ENCODE measurements around the gene CABYR.
A peak's percentile ranks its signal among the peaks of the same experiment; 100 is the strongest.

The CABYR gene

DNA sequence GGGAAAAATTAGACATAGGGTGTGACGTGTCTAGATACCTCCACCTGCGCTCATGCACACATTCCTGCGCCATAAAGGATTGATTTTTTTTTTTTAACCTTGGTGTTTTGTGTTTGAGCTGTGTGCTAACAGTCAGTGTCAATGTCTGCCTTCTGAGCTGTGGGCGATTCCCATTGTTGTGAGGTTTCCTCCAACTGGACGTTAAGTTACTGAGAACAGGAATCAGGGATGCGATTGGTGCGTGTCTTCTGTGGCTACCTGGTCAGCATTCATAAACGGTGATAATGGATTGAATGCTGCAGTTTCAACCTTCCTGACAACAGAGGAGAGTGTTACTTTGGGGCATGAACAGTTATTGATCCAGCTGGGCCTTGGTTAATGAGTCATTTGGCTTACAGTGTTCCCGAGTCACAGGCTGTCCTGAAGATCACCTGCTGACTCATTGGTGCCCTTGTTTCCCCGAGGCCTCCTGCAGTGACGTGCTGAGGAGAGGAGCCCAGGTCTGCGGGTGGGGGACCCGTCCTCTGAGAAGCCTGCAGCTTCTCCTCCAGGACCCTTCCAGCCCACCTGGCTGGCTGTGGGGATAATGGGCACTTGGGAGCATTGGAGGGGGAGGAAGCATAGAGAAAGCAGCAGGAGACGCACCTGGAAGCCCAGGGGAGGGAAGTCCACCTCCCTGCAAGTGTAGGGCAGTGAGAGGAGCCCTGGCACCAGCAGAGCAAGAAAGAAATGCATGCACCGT is 25.8 kb upstream of the CABYR start:
- in situ Hi-C loops (cut with HindIII; ENCODE audit: low pct_unique_long_range_greater_than_20kb, low sequenced_read_pairs), result no loop called here
- peak in 1 of 2 experiments; percentile 23 for DNase-seq (ENCODE audit: low read depth in 1 of 2, low spot score in 1 of 2)
- TF ChIP-seq JUND (IDR thresholded peaks at IDR 0.05; ENCODE audit: low read depth), result no peak

DNA sequence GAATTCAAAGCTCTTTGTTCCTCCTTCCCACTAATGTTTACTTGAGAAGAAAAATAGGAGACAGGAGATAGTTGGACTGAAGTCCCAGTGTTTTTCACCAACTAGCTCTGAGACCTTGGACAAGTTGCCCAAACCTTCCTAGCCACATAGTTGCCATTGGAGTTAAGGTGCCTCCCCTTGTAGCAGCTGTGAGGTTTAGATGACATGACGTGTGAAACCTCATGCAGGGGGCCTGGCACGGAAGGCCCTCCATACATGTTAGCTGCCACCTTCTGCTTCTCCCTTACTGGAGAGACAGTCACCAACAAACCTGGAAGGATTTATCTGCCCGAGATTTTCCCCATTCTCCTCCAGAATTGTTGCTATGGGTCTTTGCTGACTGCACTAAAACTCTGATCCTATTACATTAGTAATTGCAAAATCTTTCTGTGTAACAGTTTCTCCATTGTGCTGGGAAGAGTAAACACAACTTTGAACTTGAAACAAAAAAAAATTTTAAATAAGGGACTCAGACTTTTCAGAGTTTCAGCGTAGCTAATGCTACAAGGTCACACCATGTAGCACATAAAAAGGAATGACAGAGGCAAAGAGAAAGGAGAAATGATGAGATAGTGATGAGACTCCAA is 23.8 kb upstream of the CABYR start:
- TF ChIP-seq JUND (IDR thresholded peaks at IDR 0.05; ENCODE audit: low read depth), result no peak
- no peak for DNase-seq (ENCODE audit: low read depth in 1 of 2, low spot score in 1 of 2)
- in situ Hi-C loops (cut with HindIII; ENCODE audit: low pct_unique_long_range_greater_than_20kb, low sequenced_read_pairs), result no loop called here

DNA sequence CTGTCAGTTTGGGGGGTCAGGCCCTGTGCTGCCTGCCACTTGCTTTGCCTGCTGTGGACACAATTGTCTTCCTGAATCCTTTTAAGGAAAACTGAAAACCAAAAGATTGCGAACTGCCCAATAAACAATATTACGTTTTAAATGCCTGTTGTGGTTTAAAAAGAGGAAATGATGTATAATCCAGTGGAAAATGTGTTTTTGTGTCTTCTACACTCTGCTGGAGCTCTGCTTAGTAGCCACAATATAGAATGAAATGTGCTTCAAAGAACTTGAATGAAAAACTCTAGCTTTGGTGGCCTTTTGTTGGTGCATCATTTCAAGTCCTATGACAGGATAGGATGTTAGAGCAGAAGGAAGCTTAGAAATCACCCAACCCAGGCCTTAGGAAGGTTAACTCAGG is 23.2 kb upstream of the CABYR start:
- DNase-seq (ENCODE audit: low read depth in 1 of 2, low spot score in 1 of 2), result no peak
- TF ChIP-seq JUND (IDR thresholded peaks at IDR 0.05; ENCODE audit: low read depth), result no peak
- in situ Hi-C loops (cut with HindIII; ENCODE audit: low pct_unique_long_range_greater_than_20kb, low sequenced_read_pairs), result no loop called here

DNA sequence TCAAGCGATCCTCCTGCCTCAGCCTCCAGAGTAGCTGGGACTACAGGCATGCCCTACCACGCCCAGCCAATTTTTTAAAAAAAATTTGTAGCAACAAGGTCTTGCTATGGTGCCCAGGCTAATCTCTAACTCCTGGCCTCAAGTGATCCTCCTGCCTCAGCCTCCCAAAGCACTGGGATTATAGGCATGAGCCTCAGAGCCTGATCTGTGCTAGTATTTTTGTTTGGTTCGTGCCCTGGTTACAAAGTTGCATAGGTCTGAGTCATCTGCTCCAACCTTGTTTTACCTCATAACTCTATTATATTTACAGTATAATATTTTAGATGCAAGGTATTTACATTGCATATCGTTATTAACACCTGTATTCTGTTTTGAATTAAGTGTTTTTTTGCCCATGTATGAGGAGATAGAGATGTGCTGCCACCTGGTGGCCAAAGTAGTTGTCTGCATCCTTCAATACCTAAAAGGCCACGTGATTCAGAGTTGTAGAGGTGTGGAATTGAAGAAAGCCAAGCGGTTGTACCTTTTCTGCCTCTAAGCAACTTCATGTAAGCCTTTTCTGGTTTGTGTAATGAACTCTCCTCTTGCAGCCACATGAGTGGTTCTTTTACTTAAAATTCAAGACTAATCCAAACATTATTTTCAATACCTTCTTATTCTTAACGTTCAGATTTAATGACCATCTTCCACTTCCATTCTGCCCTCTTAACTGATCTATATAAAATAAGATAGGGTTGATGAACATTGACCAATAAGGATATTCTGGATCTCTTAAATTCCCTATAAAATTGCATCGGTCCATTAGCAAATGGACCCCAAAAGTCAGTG is 19.9 kb upstream of the CABYR start:
- in situ Hi-C loops (cut with HindIII; ENCODE audit: low pct_unique_long_range_greater_than_20kb, low sequenced_read_pairs), result no loop called here
- TF ChIP-seq JUND (IDR thresholded peaks at IDR 0.05; ENCODE audit: low read depth), result no peak
- DNase-seq (ENCODE audit: low read depth in 1 of 2, low spot score in 1 of 2), result peak; percentile 25 to 80

DNA sequence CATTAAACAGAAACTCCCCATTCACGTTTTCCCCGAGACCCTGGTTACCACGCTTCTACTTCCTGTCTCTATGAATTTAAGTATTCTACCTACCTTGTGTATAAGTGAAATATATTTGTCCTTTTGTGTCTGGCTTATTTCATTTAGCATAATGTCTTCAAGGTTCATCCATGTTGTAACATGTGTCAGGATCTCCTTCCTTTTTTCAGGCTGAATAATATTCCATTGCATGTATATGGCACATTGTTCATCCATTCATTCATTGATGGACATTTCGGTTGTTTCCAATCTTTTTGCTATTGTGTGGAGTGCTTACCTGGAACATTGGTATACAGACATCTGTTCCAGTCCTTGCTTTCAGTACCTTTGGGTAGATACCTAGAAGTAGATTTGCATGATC is 18.2 kb upstream of the CABYR start:
- DNase-seq (ENCODE audit: low read depth in 1 of 2, low spot score in 1 of 2), result no peak
- in situ Hi-C loops (cut with HindIII; ENCODE audit: low pct_unique_long_range_greater_than_20kb, low sequenced_read_pairs), result no loop called here
- no peak for TF ChIP-seq JUND (IDR thresholded peaks at IDR 0.05; ENCODE audit: low read depth)

DNA sequence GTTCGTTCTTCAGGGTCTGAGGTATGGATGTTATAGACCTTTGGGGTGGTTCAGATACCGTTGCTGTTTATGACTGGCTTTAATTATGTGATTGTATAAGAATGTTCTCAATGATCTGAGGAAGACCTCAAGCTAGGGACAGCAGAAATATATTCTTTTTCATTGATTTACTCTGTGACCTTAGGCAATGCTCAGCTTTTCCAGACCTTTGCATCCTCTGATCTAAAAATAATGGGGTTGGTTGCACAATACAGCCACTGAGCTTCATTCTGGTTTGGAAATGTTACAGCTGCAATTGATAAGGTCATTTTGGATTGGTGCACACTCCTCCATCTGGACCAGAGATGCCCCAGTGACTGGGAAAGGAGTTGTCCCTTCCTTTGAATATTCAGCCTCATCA is 17.2 kb upstream of the CABYR start:
- in situ Hi-C loops (cut with HindIII; ENCODE audit: low pct_unique_long_range_greater_than_20kb, low sequenced_read_pairs), result no loop called here
- TF ChIP-seq JUND (IDR thresholded peaks at IDR 0.05; ENCODE audit: low read depth), result no peak
- no peak for DNase-seq (ENCODE audit: low read depth in 1 of 2, low spot score in 1 of 2)

DNA sequence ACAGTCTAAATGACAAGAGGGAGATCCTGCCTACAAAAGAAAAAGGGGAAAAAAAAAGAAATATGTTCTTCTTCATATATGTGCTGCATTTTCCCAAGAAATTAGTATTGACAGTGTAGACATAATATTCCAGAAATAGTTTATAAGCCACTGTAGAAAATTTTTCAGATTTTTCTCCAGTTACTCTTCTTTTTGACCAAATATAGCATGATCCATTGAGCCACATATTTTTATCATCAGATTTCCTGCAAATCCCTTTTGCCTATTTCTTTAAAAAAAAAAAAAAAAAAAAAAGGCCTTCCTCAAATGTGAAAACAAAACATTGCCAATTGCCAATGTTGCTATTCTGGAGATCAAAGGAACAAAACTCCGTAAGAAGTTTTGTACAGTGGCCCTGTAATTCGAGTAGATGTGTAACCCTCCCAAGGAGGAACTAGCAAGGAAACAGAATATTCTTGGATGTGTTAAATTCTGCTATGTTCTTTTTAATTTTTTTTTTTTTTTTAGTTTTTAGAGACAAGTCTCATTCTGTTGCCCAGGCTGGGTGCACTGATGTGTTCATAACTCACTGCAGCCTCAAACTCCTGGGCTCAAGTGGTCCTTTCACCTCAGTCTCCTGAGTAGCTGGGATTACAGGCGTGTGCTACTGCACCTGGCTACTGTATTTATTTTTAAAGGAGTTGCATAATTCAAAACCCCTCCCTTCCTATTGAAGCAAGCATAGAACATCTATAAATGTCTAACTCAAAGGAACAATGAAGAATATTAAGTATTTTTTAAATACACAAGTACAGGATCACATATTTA is 12.5 kb upstream of the CABYR start:
- TF ChIP-seq JUND (IDR thresholded peaks at IDR 0.05; ENCODE audit: low read depth), result no peak
- DNase-seq (ENCODE audit: low read depth in 1 of 2, low spot score in 1 of 2), result no peak
- in situ Hi-C loops (cut with HindIII; ENCODE audit: low pct_unique_long_range_greater_than_20kb, low sequenced_read_pairs), result no loop called here

DNA sequence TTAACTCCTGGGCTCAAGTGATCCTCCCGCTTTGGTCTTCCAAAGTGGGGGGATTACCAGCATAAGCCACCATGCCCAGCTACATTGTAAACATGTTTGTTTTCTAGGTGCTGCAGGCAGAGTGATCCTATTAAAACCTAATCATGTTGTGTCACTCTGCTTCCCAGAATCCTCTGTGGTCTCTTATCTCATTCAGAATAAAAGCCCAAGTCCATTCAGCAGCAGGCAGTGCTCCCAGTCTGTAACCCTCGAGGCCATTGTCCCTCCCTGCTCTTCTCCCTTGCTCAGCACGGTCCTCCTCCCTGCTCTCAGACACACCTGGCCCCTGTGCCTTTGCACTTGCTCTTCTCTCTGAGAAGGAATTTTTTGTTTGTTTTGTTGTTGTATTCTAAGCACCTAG is 11.1 kb upstream of the CABYR start:
- in situ Hi-C loops (cut with HindIII; ENCODE audit: low pct_unique_long_range_greater_than_20kb, low sequenced_read_pairs), result no loop called here

DNA sequence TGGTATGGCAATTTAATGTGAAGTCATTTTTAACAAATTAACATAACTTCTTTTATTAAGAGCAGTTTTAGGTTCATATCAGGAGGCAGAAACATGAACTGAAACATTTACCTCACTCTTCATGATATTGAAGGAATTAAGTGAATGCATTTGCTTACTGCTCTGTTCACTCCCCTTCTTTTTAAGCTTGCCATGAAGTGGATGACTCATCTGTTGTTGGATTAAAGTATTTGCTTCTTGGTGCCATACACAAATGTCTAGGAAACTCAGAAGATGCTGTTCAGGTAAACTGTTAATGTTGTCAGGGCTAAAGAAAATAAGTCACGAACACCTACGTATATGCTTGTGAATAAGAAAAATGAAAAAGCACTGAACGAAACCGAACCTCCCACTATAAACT is 10.2 kb upstream of the CABYR start:
- TF ChIP-seq JUND (IDR thresholded peaks at IDR 0.05; ENCODE audit: low read depth), result no peak
- in situ Hi-C loops (cut with HindIII; ENCODE audit: low pct_unique_long_range_greater_than_20kb, low sequenced_read_pairs), result no loop called here
- DNase-seq (ENCODE audit: low read depth in 1 of 2, low spot score in 1 of 2), result no peak

More for the DNA sequence above, 11.1 kb upstream of the CABYR start:
- DNase-seq (ENCODE audit: low read depth in 1 of 2, low spot score in 1 of 2), result no peak
- TF ChIP-seq JUND (IDR thresholded peaks at IDR 0.05; ENCODE audit: low read depth), result no peak

DNA sequence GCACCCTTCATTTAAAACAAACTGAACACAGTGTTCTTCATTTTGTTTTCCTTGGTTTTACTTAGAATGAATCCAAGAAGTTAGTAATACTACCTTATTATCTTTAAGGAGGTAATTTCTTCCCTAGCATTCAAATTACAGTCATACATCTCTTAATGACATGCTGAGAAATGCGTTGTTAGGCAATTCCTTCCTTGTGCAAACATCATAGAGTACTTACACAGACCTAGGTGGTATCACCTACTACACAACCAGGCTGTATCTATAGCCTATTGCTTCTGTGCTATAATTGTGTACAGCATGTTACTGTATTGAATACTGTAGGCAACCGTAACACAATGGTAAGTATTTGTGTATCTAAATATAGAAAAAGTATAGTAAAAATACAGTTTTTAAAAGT is 8.4 kb upstream of the CABYR start:
- no peak for TF ChIP-seq JUND (IDR thresholded peaks at IDR 0.05; ENCODE audit: low read depth)
- in situ Hi-C loops (cut with HindIII; ENCODE audit: low pct_unique_long_range_greater_than_20kb, low sequenced_read_pairs), result no loop called here
- no peak for DNase-seq (ENCODE audit: low read depth in 1 of 2, low spot score in 1 of 2)

DNA sequence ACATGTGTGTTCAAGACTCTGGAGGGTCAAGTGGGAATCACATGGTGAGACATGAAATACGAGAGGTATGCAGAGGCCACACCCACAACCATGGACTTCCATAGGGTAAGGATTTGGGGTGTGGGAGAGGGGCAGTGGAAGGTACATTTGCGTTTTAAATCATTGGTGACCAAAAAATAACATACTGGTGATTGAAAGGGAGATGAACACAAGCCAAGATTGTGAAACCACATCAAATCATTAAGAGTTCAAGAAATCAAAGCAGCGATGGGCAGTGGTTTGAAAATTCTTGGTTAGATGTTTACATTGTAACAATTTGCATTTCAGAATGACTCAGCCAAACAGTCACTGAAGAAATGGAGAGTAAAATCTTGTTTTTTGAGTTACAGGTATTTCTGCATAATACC is 1.9 kb upstream of the CABYR start:
- DNase-seq (ENCODE audit: low read depth in 1 of 2, low spot score in 1 of 2), result no peak
- no peak for TF ChIP-seq JUND (IDR thresholded peaks at IDR 0.05; ENCODE audit: low read depth)
- in situ Hi-C loops (cut with HindIII; ENCODE audit: low pct_unique_long_range_greater_than_20kb, low sequenced_read_pairs), result no loop called here

DNA sequence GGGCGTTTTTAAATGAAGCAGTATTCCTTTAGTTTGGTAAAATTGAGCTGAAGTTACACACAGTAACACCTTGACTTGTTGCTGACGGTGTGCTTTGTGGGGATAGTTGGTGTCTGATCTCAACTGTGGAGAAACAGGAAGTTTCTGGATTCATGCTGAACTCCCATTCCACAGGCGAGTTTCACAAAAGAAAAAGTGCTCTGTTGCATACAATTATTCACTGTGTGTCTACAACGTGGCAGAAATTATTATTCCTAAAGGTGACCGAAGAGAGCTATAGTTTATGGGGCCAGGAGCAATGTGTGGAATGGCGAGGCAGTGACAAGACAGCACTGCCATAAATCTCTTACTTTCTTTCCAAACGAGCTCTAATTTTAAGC is 463 bp upstream of the CABYR start:
- no peak for TF ChIP-seq JUND (IDR thresholded peaks at IDR 0.05; ENCODE audit: low read depth)
- in situ Hi-C loops (cut with HindIII; ENCODE audit: low pct_unique_long_range_greater_than_20kb, low sequenced_read_pairs), result no loop called here
- DNase-seq (ENCODE audit: low read depth in 1 of 2, low spot score in 1 of 2), result no peak

Data from T47D (cell line).